HL-60 (cell line): ENCODE measurements around the gene TRIM34.

Experiments used
- DNase-seq, 2 experiments: peaks; one replicate each; pipeline ENCODE4 v3.0.0-alpha.2; 2010 to 2020; ENCODE audit warnings: low read depth in 1 of 2, low spot score in 1 of 2
- H3K27ac ChIP-seq: fragments of 250-450 bp; sonication (Bioruptor Pico); replicated peaks from 2 replicates; pipeline ENCODE4 v1.5.1; 2020; ENCODE audit warnings: mild to moderate bottlenecking, moderate library complexity
- H3K27me3 ChIP-seq: fragments of 250-450 bp; sonication (Bioruptor Pico); 2 replicates; pipeline ENCODE4 v1.5.1; 2021; ENCODE audit warnings: mild to moderate bottlenecking, moderate library complexity; ENCODE audit not compliant: insufficient read depth, poor library complexity, severe bottlenecking
- H3K4me3 ChIP-seq: replicated peaks from 2 replicates; pipeline ENCODE4 v1.5.1; 2011; ENCODE audit warnings: mild to moderate bottlenecking, control low read depth, low read length; ENCODE audit not compliant: insufficient read depth
- CTCF ChIP-seq: IDR thresholded peaks from one replicate; pipeline ENCODE4 v1.5.1; 2011; ENCODE audit warnings: low read length, control low read depth, inconsistent platforms; ENCODE audit not compliant: insufficient read depth
- GABPA ChIP-seq: IDR thresholded peaks from 2 replicates; pipeline ENCODE4 v1.6.1; 2012; ENCODE audit warnings: low read depth
- POLR2AphosphoS5 ChIP-seq: IDR thresholded peaks from 2 replicates; pipeline ENCODE4 v1.6.1; 2012; ENCODE audit warnings: low read depth
- REST ChIP-seq: IDR thresholded peaks from 2 replicates; pipeline ENCODE4 v1.6.1; 2012; ENCODE audit warnings: low read depth; ENCODE audit not compliant: insufficient replicate concordance
- SPI1 ChIP-seq: IDR thresholded peaks from 2 replicates; pipeline ENCODE4 v1.6.1; 2012; ENCODE audit warnings: low read depth, mild to moderate bottlenecking, borderline replicate concordance

Gene TRIM34

DNA sequence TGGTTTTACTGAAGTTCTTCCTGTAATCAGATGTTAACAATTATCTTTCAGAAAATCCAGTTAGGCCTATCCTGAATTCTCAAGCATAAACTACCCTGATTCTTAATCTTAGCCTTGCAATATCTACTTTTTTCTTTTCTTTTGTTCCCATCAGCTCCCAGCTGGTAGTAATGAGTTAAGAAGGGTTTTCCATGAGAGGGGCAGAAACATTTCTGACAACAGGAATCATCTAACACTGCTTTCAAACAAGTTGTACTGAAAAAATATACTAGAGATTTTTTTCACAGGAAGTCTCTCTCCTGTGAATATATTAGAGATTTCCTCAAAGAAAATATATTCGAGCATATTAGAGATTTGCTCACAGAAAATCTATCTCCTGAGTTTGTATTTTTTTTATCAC is 31.7 kb upstream of the TRIM34 start:
- no peak for DNase-seq
- no peak for TF ChIP-seq GABPA
- TF ChIP-seq SPI1, result no peak
- TF ChIP-seq POLR2AphosphoS5, result no peak
- no peak for TF ChIP-seq CTCF
- no peak for TF ChIP-seq REST
- no peaks in the 10 kb centered on the region for H3K27me3 ChIP-seq
- H3K4me3 ChIP-seq, result no peak overlapping the region
- H3K27ac ChIP-seq, result no peak overlapping the region

DNA sequence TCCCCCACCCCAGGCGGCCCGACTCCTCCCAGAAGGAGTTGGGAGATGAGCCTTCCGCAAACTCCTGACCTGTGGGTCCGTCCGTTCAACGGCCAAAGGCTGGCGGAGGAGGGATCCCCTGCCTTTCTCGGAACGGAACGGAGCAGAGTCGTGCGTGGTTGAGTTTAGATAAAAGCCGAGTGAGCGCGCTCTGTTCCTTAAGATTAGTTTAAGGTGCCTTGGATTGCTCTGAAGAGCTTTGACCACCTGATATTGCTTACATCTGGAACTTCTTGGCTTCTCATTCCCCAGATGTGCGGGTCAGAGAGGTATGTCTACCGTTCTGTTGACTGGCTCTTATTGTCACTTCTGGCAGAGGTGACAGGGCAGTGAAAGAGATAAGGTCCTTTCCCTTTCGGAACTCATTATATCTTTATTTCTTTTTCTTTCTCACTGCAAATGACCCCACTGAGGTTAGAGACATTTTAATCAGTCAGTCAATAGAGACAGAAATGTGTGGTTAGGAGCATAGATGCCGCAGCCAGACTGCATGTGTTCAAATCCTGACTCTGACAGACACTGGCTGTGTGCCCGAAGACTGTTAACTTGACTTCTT is 28.1 kb upstream of the TRIM34 start, which contains the start of gene TRIM6:
TRIM6 (plus strand) TSS at position 31 of the 595 bp plus-strand sequence; CDS start at position 292, 261 bp downstream.
- TF ChIP-seq GABPA (no peak), CTCF (no peak), SPI1 (no peak), POLR2AphosphoS5 (no peak), REST (no peak)
- peak; percentile 28 to 59 for DNase-seq
- Histone ChIP-seq H3K27ac (peak within 1 kb of the TSS; percentile 52), H3K27me3 (no peaks in the 10 kb centered on the region), H3K4me3 (peak within 1 kb of the TSS; percentile 42)

- no peak overlapping the region for H3K4me3 ChIP-seq
Observed at GRCh38 chr11:5597953-5598352, 26.8 kb upstream of the TRIM34 start.

More at GRCh38 chr11:5597953-5598352, 26.8 kb upstream of the TRIM34 start:
- H3K27me3 ChIP-seq, result no peaks in the 10 kb centered on the region
- no peak for TF ChIP-seq SPI1
- no peak for TF ChIP-seq REST
- TF ChIP-seq CTCF, result no peak
- no peak for DNase-seq
- no peak overlapping the region for H3K27ac ChIP-seq
